Transverse colon (tissue), 4 donors: ENCODE results near the gene MYOCD. TPM values are rescaled to one million over a fixed set of nuclear protein-coding genes. Genes with fewer than 3 reads are reported as not detected.

ENCODE experiments used
- DNase-seq: peaks from one replicate; pipeline ENCODE4 v3.0.0-alpha.2; 2019
- H3K27ac ChIP-seq, 4 donors: fragments of 200-600 bp; sonication (generic); 2 replicates each; pipeline ENCODE4 v1.5.1; 2016 to 2018; ENCODE audit warnings: inconsistent platforms in 4 of 4
- H3K27me3 ChIP-seq: fragments of 200-600 bp; sonication (generic); 2 replicates; pipeline ENCODE4 v1.5.1; 2017; ENCODE audit warnings: inconsistent platforms
- H3K36me3 ChIP-seq, 4 donors: fragments of 200-600 bp; sonication (generic); 2 replicates each; pipeline ENCODE4 v1.5.1; 2017 to 2019; ENCODE audit warnings: inconsistent platforms in 4 of 4
- H3K4me1 ChIP-seq, 4 donors: fragments of 200-600 bp; sonication (generic); 2 replicates each; pipeline ENCODE4 v1.5.1; 2017 to 2020; ENCODE audit warnings: inconsistent platforms in 4 of 4
- H3K4me3 ChIP-seq, 4 donors: fragments of 200-600 bp; sonication (generic); 1 replicate in 1 of 4; 2 replicates in 3 of 4; pipeline versions ENCODE4 v1.5.1 to v1.6.1; 2017 to 2019; ENCODE audit warnings: inconsistent platforms in 4 of 4
- H3K9me3 ChIP-seq, 2 donors: fragments of 200-600 bp; sonication (generic); 2 replicates each; pipeline ENCODE4 v1.5.1; 2017 to 2019; ENCODE audit warnings: inconsistent platforms in 2 of 2
- EP300 ChIP-seq: sonication (generic); formaldehyde crosslinking; IDR thresholded peaks from one replicate; pipeline ENCODE4 v1.6.1; 2017; ENCODE audit warnings: antibody characterized with exemption, low read depth
- POLR2A ChIP-seq: fragments of 450-650 bp; IDR thresholded peaks from one replicate; pipeline ENCODE4 v1.6.1; 2016; ENCODE audit warnings: antibody characterized with exemption, mild to moderate bottlenecking, moderate library complexity
- POLR2AphosphoS5 ChIP-seq, 3 donors: sonication (generic); formaldehyde crosslinking; IDR thresholded peaks; one replicate each; pipeline ENCODE4 v1.6.1; 2016; ENCODE audit warnings: antibody characterized with exemption in 3 of 3
- WGBS, 2 donors: methylation state at CpG; one replicate each; pipeline ENCODE4 v1.1.5; 2018; ENCODE audit warnings: low coverage in 1 of 2; 5-methylcytosine and 5-hydroxymethylcytosine counted together
- in situ Hi-C, 4 donors: fragments of 200-750 bp; cut with MboI; loops; one replicate each; pipeline versions ENCODE4 v1.15.0 to v1.15.1; 2017; ENCODE audit warnings: low sequenced_read_pairs in 3 of 4, low pct_ligation_motif_present in 1 of 4, low pct_unique_long_range_greater_than_20kb in 1 of 4
- intact Hi-C: fragments of 100-400 bp; cut with DNase I; formaldehyde crosslinking; loops from one replicate; pipeline ENCODE4 v1.15.1; 2023; ENCODE audit warnings: low total_unique reads
- total RNA-seq, 4 donors: library from RNA; depleted of rRNA; stranded (reverse); fragments of >200 nt; gene quantifications; one replicate each; pipeline ENCODE4 v1.1.0, GENCODE V29; 2016
- TF ChIP-seq, protein P1 (sequence below), 5 experiments: fragments of 200-600 bp in 3 of 5; fragments of 450-650 bp in 2 of 5; sonication (generic) in 3 of 5; IDR thresholded peaks; 1 replicate in 2 of 5; 2 replicates in 3 of 5; pipeline ENCODE4 v1.5.1; 2016 to 2017; ENCODE audit warnings: antibody characterized with exemption in 5 of 5, inconsistent platforms in 3 of 5, mild to moderate bottlenecking in 2 of 5, moderate library complexity in 1 of 5

The MYOCD gene
- total RNA-seq, 4 donors from 2014 or later = 15.9 to 59.1 (median 35.0) TPM

- Histone ChIP-seq H3K27ac (no peak overlapping the region), H3K36me3 (no peaks in the 10 kb centered on the region), H3K27me3 (no peaks in the 10 kb centered on the region), H3K4me3 (no peak overlapping the region), H3K4me1 (no peaks in the 10 kb centered on the region), H3K9me3 (no peaks in the 10 kb centered on the region)
- WGBS, 2 donors = 61 to 76% methylated on average over 2 to 4 of the region's 4 CpGs
- intact Hi-C loops (no loop called here), in situ Hi-C loops (loop anchor here in 1 of 4 donors (25.0 kb wide), 1 partner anchor 100 kb away; no protein-coding TSS in a partner anchor)
- TF ChIP-seq EP300 (no peak), POLR2AphosphoS5 (IDR thresholded peaks at IDR 0.05) (no peak), POLR2A (no peak)
- TF ChIP-seq, protein P1, sequence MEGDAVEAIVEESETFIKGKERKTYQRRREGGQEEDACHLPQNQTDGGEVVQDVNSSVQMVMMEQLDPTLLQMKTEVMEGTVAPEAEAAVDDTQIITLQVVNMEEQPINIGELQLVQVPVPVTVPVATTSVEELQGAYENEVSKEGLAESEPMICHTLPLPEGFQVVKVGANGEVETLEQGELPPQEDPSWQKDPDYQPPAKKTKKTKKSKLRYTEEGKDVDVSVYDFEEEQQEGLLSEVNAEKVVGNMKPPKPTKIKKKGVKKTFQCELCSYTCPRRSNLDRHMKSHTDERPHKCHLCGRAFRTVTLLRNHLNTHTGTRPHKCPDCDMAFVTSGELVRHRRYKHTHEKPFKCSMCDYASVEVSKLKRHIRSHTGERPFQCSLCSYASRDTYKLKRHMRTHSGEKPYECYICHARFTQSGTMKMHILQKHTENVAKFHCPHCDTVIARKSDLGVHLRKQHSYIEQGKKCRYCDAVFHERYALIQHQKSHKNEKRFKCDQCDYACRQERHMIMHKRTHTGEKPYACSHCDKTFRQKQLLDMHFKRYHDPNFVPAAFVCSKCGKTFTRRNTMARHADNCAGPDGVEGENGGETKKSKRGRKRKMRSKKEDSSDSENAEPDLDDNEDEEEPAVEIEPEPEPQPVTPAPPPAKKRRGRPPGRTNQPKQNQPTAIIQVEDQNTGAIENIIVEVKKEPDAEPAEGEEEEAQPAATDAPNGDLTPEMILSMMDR (IDR thresholded peaks at IDR 0.05) = no peak
- no peak for DNase-seq
These were observed 46.7 kb downstream of the MYOCD start for GRCh38 chr17:12712415-12712814.

GRCh38 chr17:12712941-12713340 is 47.3 kb downstream of the MYOCD start:
- in situ Hi-C loops = loop anchor here in 1 of 4 donors (25.0 kb wide), 1 partner anchor 99 kb away; no protein-coding TSS in a partner anchor
- WGBS, 2 donors = 45 to 69% methylated on average over 3 of the region's 3 CpGs
- DNase-seq = no peak

DNA sequence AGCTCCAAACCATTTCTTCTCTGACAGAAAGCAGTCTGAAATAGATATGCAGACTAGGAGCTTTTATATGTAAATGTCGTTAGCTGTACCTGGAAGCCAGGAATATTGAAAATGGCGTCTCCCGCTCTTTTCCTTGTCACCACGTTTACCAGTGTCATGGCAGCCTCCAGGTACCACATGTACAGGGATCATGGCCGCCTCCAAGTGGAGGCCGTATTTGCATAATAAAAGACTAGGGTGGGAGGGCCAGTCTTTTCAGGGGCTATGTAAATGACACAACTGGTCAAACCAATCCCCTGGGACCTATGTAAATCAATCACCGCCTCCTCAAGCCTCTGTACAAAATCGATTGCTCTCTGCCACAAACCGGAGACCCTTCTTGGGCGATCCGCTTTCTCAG is 54.3 kb downstream of the MYOCD start:
- 93 to 98% methylated on average over 6 to 11 of the region's 11 CpGs for WGBS, 2 donors
- Histone ChIP-seq H3K4me3 (no peak overlapping the region), H3K27ac (no peak overlapping the region), H3K36me3 (no peaks in the 10 kb centered on the region), H3K27me3 (no peaks in the 10 kb centered on the region), H3K9me3 (no peaks in the 10 kb centered on the region), H3K4me1 (no peaks in the 10 kb centered on the region)
- in situ Hi-C loops (loop anchor here in 2 of 4 donors (10.0 to 25.0 kb wide), 2 partner anchors 92 to 175 kb away; no protein-coding TSS in a partner anchor), intact Hi-C loops (no loop called here)
- no peak for DNase-seq
- TF ChIP-seq POLR2AphosphoS5 (IDR thresholded peaks at IDR 0.05) (no peak), EP300 (no peak), POLR2A (no peak)
- TF ChIP-seq, protein P1 (IDR thresholded peaks at IDR 0.05) = no peak

More at GRCh38 chr17:12712941-12713340, 47.3 kb downstream of the MYOCD start:
- no peaks in the 10 kb centered on the region for H3K36me3 ChIP-seq
- no peaks in the 10 kb centered on the region for H3K9me3 ChIP-seq
- TF ChIP-seq, protein P1 (IDR thresholded peaks at IDR 0.05) = no peak
- TF ChIP-seq POLR2A (no peak), EP300 (no peak), POLR2AphosphoS5 (IDR thresholded peaks at IDR 0.05) (no peak)
- no peak overlapping the region for H3K4me3 ChIP-seq
- H3K27me3 ChIP-seq = no peaks in the 10 kb centered on the region
- intact Hi-C loops = no loop called here
- H3K4me1 ChIP-seq = no peaks in the 10 kb centered on the region
- no peak overlapping the region for H3K27ac ChIP-seq

- H3K36me3 ChIP-seq = no peaks in the 10 kb centered on the region
- intact Hi-C loops = no loop called here
- no peaks in the 10 kb centered on the region for H3K4me1 ChIP-seq
- 90 to 91% methylated on average over 1 of the region's 1 CpG for WGBS, 2 donors
- H3K27ac ChIP-seq = no peak overlapping the region
- in situ Hi-C loops = loop anchor here in 2 of 4 donors (10.0 to 25.0 kb wide), 2 partner anchors 91 to 177 kb away; no protein-coding TSS in a partner anchor
- DNase-seq = no peak
- TF ChIP-seq, protein P1 (IDR thresholded peaks at IDR 0.05) = no peak
- TF ChIP-seq POLR2AphosphoS5 (IDR thresholded peaks at IDR 0.05) (no peak), POLR2A (no peak), EP300 (no peak)
- H3K9me3 ChIP-seq = no peaks in the 10 kb centered on the region
- no peaks in the 10 kb centered on the region for H3K27me3 ChIP-seq
- no peak overlapping the region for H3K4me3 ChIP-seq
These were observed 55.9 kb downstream of the MYOCD start for GRCh38 chr17:12721581-12721980.
